HepG2 (cell line): ENCODE data around the gene USH2A. TPM values are rescaled to one million over a fixed set of nuclear protein-coding genes. Genes with fewer than 3 reads are reported as not detected.

Experiments used
- ATAC-seq: fragments of 200-7000 bp; cut with Tn5 transposase; 3 replicates; pipeline ENCODE4 v1.9.1; 2020; ENCODE audit warnings: mild to moderate bottlenecking, moderate library complexity
- BruUV-seq: library from RNA; stranded (reverse); fragments of 400-500 nt; replicated peaks from 2 replicates; lab custom pipeline; 2021; lab: Mats Ljungman, UMichigan
- CTCF ChIA-PET: fragments of 300-600 bp; formaldehyde crosslinking; extraction: SDS; loops from one replicate; lab custom pipeline; 2021; ENCODE audit warnings: low total read pairs, inconsistent platforms, low intra/inter-chr PET ratio; lab: Yijun Ruan, JAX
- POLR2A ChIA-PET: fragments of 350-600 bp; sonication (Branson Sonifier 250); formaldehyde crosslinking; loops from one replicate; lab custom pipeline; 2020; ENCODE audit warnings: antibody characterized with exemption, inconsistent platforms; lab: Yijun Ruan, JAX
- DNase-seq: peaks from one replicate; pipeline ENCODE4 v3.0.0-alpha.2; 2015; ENCODE audit warnings: low spot score
- FAIRE-seq: peaks from 3 replicates; lab custom pipeline; 2011; peaks lifted over from hg19 to GRCh38; lab: Jason Lieb, UNC
- H2AFZ ChIP-seq: one replicate; pipeline ENCODE4 v1.6.1; 2011; ENCODE audit warnings: low read length, inconsistent platforms
- H3K27ac ChIP-seq: fragments of 300-600 bp; 3 replicates; pipeline ENCODE4 v1.8.0; 2011; ENCODE audit warnings: mixed run types, mild to moderate bottlenecking, mixed read lengths, low read length, inconsistent platforms; ENCODE audit not compliant: insufficient read depth; ENCODE audit errors: extremely low read length
- H3K27me3 ChIP-seq, 2 experiments: fragments of 200-600 bp in 1 of 2; 2 replicates in 1 of 2; 3 replicates in 1 of 2; pipeline versions ENCODE4 v1.6.0 to v1.8.0; 2011; ENCODE audit warnings: low read length in 2 of 2, mild to moderate bottlenecking in 2 of 2, moderate library complexity in 2 of 2, inconsistent platforms in 1 of 2; ENCODE audit not compliant: insufficient read depth in 2 of 2, control insufficient read depth in 1 of 2
- H3K36me3 ChIP-seq, 2 experiments: fragments of 200-600 bp in 1 of 2; replicated peaks in 1 of 2; 2 replicates in 1 of 2; 3 replicates in 1 of 2; pipeline versions ENCODE4 v1.5.1 to v1.8.0; 2011; ENCODE audit warnings: low read length in 2 of 2, inconsistent platforms in 1 of 2; ENCODE audit not compliant: insufficient read depth in 2 of 2, control insufficient read depth in 1 of 2
- H3K4me1 ChIP-seq: 2 replicates; pipeline ENCODE4 v1.5.1; 2012; ENCODE audit warnings: low read length, inconsistent platforms; ENCODE audit not compliant: insufficient read depth
- H3K4me2 ChIP-seq: 2 replicates; pipeline ENCODE4 v1.6.0; 2011; ENCODE audit warnings: low read depth, low read length, inconsistent platforms
- H3K4me3 ChIP-seq, 3 experiments: fragments of 200-600 bp in 1 of 3; sonication (generic), shearing (Covaris generic) in 1 of 3; replicated peaks in 1 of 3; 2 replicates each; pipeline ENCODE4 v1.5.1; 2011 to 2016; ENCODE audit warnings: low read length in 3 of 3, inconsistent platforms in 2 of 3, low read depth in 2 of 3, mild to moderate bottlenecking in 2 of 3, control low read depth in 1 of 3, mixed read lengths in 1 of 3; ENCODE audit not compliant: insufficient read depth in 1 of 3
- H3K79me2 ChIP-seq: one replicate; pipeline ENCODE4 v1.6.1; 2011; ENCODE audit warnings: low read length, inconsistent platforms; ENCODE audit not compliant: insufficient read depth
- H3K9ac ChIP-seq: 2 replicates; pipeline ENCODE4 v1.6.0; 2011; ENCODE audit warnings: mild to moderate bottlenecking, low read depth, low read length, inconsistent platforms; ENCODE audit not compliant: insufficient read depth
- H3K9me3 ChIP-seq: 2 replicates; pipeline ENCODE4 v1.5.1; 2012; ENCODE audit warnings: mild to moderate bottlenecking, low read length
- H4K20me1 ChIP-seq: 2 replicates; pipeline ENCODE4 v1.6.0; 2011; ENCODE audit warnings: inconsistent platforms, mild to moderate bottlenecking, low read length, moderate library complexity; ENCODE audit not compliant: insufficient read depth
- ATM ChIP-seq: fragments of 450-650 bp; IDR thresholded peaks from 2 replicates; pipeline ENCODE4 v1.7.1; 2017; ENCODE audit warnings: mild to moderate bottlenecking, borderline replicate concordance
- CHD2 ChIP-seq: IDR thresholded peaks from 2 replicates; pipeline ENCODE4 v1.6.1; 2011; ENCODE audit warnings: low read depth, low read length, improper control_type of control experiment
- GTF3A ChIP-seq: sonication (generic); formaldehyde crosslinking; conservative IDR thresholded peaks from 2 replicates; pipeline ENCODE4 v1.4.0; 2020; ENCODE audit warnings: mild to moderate bottlenecking, missing genetic modification reagents
- NRL ChIP-seq: sonication (generic); formaldehyde crosslinking; IDR thresholded peaks from 2 replicates; pipeline ENCODE4 v1.5.0; 2020; ENCODE audit warnings: missing genetic modification reagents, mild to moderate bottlenecking, moderate library complexity, borderline replicate concordance
- ZNF451 ChIP-seq: sonication (generic); formaldehyde crosslinking; IDR thresholded peaks from 2 replicates; pipeline ENCODE4 v1.5.0; 2020; ENCODE audit warnings: mild to moderate bottlenecking, missing genetic modification reagents
- ZNF543 ChIP-seq: sonication (generic); formaldehyde crosslinking; IDR thresholded peaks from 2 replicates; pipeline ENCODE4 v1.4.0; 2020; ENCODE audit warnings: mild to moderate bottlenecking, missing genetic modification reagents
- ZNF773 ChIP-seq: sonication (generic); formaldehyde crosslinking; IDR thresholded peaks from 2 replicates; pipeline ENCODE4 v1.4.0; 2020; ENCODE audit warnings: missing genetic modification reagents, borderline replicate concordance
- ZNF792 ChIP-seq: IDR thresholded peaks from 2 replicates; pipeline ENCODE4 v1.6.1; 2016
- ZNF839 ChIP-seq: sonication (generic); formaldehyde crosslinking; IDR thresholded peaks from 2 replicates; pipeline ENCODE4 v1.4.0; 2020; ENCODE audit warnings: missing genetic modification reagents, mild to moderate bottlenecking, borderline replicate concordance
- WGBS: methylation state at CpG from one replicate; pipeline ENCODE4 v1.1.6; 2017; ENCODE audit warnings: low lambda C conversion rate; 5-methylcytosine and 5-hydroxymethylcytosine counted together
- in situ Hi-C: cut with HindIII; loops from 2 replicates; pipeline ENCODE4 v1.10.0; 2017; ENCODE audit warnings: low pct_unique_long_range_greater_than_20kb; ENCODE audit not compliant: extremely low pct_ligation_motif_present
- intact Hi-C: fragments of 100-400 bp; cut with micrococcal nuclease; formaldehyde crosslinking; loops from one replicate; pipeline ENCODE4 v1.10.0; 2022; ENCODE audit not compliant: unreplicated experiment
- polyA plus RNA-seq, 8 experiments: library from polyadenylated mRNA; depleted of rRNA in 3 of 8; stranded (reverse) in 7 of 8; unstranded in 1 of 8; fragments of >200 nt; fragmentation: Illumina TruSeq in 4 of 8; extraction: Trizol in 4 of 8; gene quantifications; 2 replicates each; pipeline versions ENCODE4 v1.2.1 to v1.2.3, GENCODE V29; 2011 to 2016; ENCODE audit warnings: low read depth in 4 of 8, missing spikeins in 1 of 8, mixed read lengths in 1 of 8; ENCODE audit not compliant: insufficient read depth in 1 of 8
- total RNA-seq, 5 experiments: library from RNA; depleted of rRNA; stranded (reverse); fragments of >200 nt; fragmentation: Illumina TruSeq; extraction: Trizol; gene quantifications; 2 replicates each; pipeline ENCODE4 v1.2.3, GENCODE V29; 2016; ENCODE audit warnings: low read depth in 1 of 5
- TF ChIP-seq, protein P1 (sequence below): sonication (generic); formaldehyde crosslinking; IDR thresholded peaks from 2 replicates; pipeline ENCODE4 v1.4.0; 2020; ENCODE audit warnings: mild to moderate bottlenecking, low read depth, missing genetic modification reagents

The USH2A gene
- total and polyA plus RNA-seq, 2 of the 13 experiments (the other 11 are each of a cell fraction or from before 2014, with no cell fraction given), result 0.02 TPM; not detected in 1

DNA sequence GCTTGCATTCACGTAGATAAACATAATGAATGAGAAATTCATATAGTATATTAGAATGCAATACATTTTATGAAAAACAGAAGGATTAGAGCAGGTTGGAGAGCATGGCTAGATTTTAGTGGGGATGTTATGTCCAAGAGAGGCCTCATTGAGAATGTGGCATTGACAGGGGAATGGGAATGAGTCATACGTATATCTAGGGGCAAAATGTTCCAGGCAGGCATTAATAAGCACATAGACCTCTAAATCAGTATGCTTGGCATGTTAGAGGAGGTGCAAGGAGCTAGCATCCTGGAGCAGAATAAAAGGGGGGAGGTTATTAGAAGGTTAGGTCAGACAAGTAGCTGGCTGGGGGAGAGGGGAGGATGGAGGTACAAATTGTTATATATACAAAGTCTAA lies 93.0 kb downstream of the USH2A start:
- DNase-seq (no peak), FAIRE-seq (no peak), ATAC-seq (no peak)
- H3K27ac ChIP-seq, result no peak overlapping the region
- in situ Hi-C loops (no loop called here), intact Hi-C loops (no loop called here)
- WGBS, result 0% methylated on average over 2 of the region's 2 CpGs
- H3K9ac ChIP-seq, result no peak overlapping the region
- H3K4me2 ChIP-seq, result no peak overlapping the region
- no peaks in the 10 kb centered on the region; a peak in 1 of 5 replicates for H3K27me3 ChIP-seq
- BruUV-seq, result no TSS peak
- TF ChIP-seq ZNF451 (CRISPR knock-in tag) (no peak), ZNF792 (no peak), GTF3A (CRISPR knock-in tag) (no peak), ATM (no peak), ZNF543 (no peak), ZNF773 (CRISPR knock-in tag) (no peak)
- TF ChIP-seq, protein P1, sequence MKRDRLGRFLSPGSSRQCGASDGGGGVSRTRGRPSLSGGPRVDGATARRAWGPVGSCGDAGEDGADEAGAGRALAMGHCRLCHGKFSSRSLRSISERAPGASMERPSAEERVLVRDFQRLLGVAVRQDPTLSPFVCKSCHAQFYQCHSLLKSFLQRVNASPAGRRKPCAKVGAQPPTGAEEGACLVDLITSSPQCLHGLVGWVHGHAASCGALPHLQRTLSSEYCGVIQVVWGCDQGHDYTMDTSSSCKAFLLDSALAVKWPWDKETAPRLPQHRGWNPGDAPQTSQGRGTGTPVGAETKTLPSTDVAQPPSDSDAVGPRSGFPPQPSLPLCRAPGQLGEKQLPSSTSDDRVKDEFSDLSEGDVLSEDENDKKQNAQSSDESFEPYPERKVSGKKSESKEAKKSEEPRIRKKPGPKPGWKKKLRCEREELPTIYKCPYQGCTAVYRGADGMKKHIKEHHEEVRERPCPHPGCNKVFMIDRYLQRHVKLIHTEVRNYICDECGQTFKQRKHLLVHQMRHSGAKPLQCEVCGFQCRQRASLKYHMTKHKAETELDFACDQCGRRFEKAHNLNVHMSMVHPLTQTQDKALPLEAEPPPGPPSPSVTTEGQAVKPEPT, result no peak
- H2AFZ ChIP-seq, result no peak overlapping the region
- CTCF ChIA-PET, result no interaction called here
- peaks cover 17% of the 10 kb centered on the region for H3K9me3 ChIP-seq
- no peaks in the 10 kb centered on the region for H3K4me1 ChIP-seq
- no peaks in the 10 kb centered on the region for H3K36me3 ChIP-seq
- H3K79me2 ChIP-seq, result no peaks in the 10 kb centered on the region
- H4K20me1 ChIP-seq, result no peaks in the 10 kb centered on the region
- H3K4me3 ChIP-seq, result no peak overlapping the region
- POLR2A ChIA-PET, result no interaction called here

DNA sequence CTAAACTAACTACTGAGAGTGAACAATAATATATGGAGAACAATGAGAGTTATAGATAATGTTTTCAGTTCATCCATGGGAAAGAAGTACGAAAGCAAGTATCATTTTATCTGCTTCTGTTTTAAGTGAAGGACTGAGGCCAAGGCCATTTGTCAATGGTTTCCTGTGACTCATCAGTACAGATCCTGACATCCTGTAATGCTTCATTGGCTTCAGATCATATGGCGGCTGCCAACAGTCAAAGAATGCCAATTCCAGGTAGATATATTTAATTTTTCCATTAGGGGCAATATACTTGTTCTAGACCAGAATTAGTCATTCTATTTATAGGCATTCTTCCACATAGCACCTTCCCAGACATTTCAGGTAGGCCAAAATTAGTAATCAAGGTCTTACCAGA lies 97.3 kb downstream of the USH2A start:
- no peaks in the 10 kb centered on the region for H3K36me3 ChIP-seq
- DNase-seq, result no peak
- no peaks in the 10 kb centered on the region; a peak in 1 of 5 replicates for H3K27me3 ChIP-seq
- POLR2A ChIA-PET, result no interaction called here
- H3K27ac ChIP-seq, result no peak overlapping the region
- TF ChIP-seq ZNF839 (no peak), CHD2 (no peak), NRL (CRISPR knock-in tag) (no peak)
- TF ChIP-seq, all 625 proteins: peak for 0
- no peak overlapping the region for H3K4me3 ChIP-seq
- no peaks in the 10 kb centered on the region for H3K4me1 ChIP-seq
- CTCF ChIA-PET, result no interaction called here
- no peaks in the 10 kb centered on the region for H3K79me2 ChIP-seq
- no peaks in the 10 kb centered on the region for H4K20me1 ChIP-seq
- ATAC-seq, result no peak
- WGBS, result 9% methylated on average over 2 of the region's 2 CpGs
- in situ Hi-C loops, result no loop called here
- no peak for FAIRE-seq
- intact Hi-C loops, result no loop called here
- H3K9ac ChIP-seq, result no peak overlapping the region
- no peaks in the 10 kb centered on the region for H3K9me3 ChIP-seq
- H3K4me2 ChIP-seq, result no peak overlapping the region
- BruUV-seq, result no TSS peak
- no peak overlapping the region for H2AFZ ChIP-seq
